ENCODE data around the gene LMNA. TPM values are rescaled to one million over a fixed set of nuclear protein-coding genes. Genes with fewer than 3 reads are reported as not detected.

The LMNA gene
- total and polyA plus RNA-seq, 10 donors, result 33.9 to 279 (median 110) TPM

Other genes with a start within 250 kb of the LMNA start
- 10 to 100 TPM; 48.1 to 66.2 (median 52.6) TPM for gene RIT1, start 203.4 kb upstream of the LMNA start, total RNA-seq
- gene RIT1, start 203.4 kb upstream of the LMNA start, polyA plus RNA-seq, result 10 to 100 TPM in 2 of 3 donors, 1 to 10 TPM in 1; 9.0 to 16.3 (median 10.2) TPM
- gene KHDC4, start 180.3 kb upstream of the LMNA start, total RNA-seq, result 10 to 100 TPM; 43.2 to 70.5 (median 59.3) TPM
- 10 to 100 TPM; 24.9 to 33.8 (median 29.3) TPM for gene KHDC4, start 180.3 kb upstream of the LMNA start, polyA plus RNA-seq
- gene RXFP4, start 173.1 kb upstream of the LMNA start, total RNA-seq, result under 1 TPM in 1 of 7 donors, not detected in 6; 0.88 TPM
- under 1 TPM in 1 of 3 donors, not detected in 2; 0.06 TPM for gene RXFP4, start 173.1 kb upstream of the LMNA start, polyA plus RNA-seq
- 100 to 1,000 TPM; 129 to 228 (median 192) TPM for gene ARHGEF2, start 136.2 kb upstream of the LMNA start, total RNA-seq
- gene ARHGEF2, start 136.2 kb upstream of the LMNA start, polyA plus RNA-seq, result 10 to 100 TPM; 45.1 to 83.0 (median 63.4) TPM
- 100 to 1,000 TPM; 152 to 254 (median 183) TPM for gene SSR2, start 93.8 kb upstream of the LMNA start, total RNA-seq
- 100 to 1,000 TPM; 198 to 291 (median 224) TPM for gene SSR2, start 93.8 kb upstream of the LMNA start, polyA plus RNA-seq
- gene UBQLN4, start 60.9 kb upstream of the LMNA start, total RNA-seq, result 10 to 100 TPM; 15.7 to 26.4 (median 21.2) TPM
- gene UBQLN4, start 60.9 kb upstream of the LMNA start, polyA plus RNA-seq, result 10 to 100 TPM; 11.2 to 18.0 (median 12.2) TPM
- 10 to 100 TPM; 29.5 to 53.3 (median 42.3) TPM for gene LAMTOR2, start 59.9 kb upstream of the LMNA start, total RNA-seq
- gene LAMTOR2, start 59.9 kb upstream of the LMNA start, polyA plus RNA-seq, result 100 to 1,000 TPM in 2 of 3 donors, 10 to 100 TPM in 1; 80.0 to 121 (median 107) TPM
- gene RAB25, start 53.6 kb upstream of the LMNA start, total RNA-seq, result under 1 TPM in 2 of 7 donors, not detected in 5; 0.50 to 0.70 TPM
- under 1 TPM; 0.28 to 0.61 (median 0.45) TPM for gene RAB25, start 53.6 kb upstream of the LMNA start, polyA plus RNA-seq
- gene MEX3A, start 32.2 kb upstream of the LMNA start, total RNA-seq, result under 1 TPM; 0.26 to 0.76 (median 0.38) TPM
- gene MEX3A, start 32.2 kb upstream of the LMNA start, polyA plus RNA-seq, result under 1 TPM; 0.11 to 0.17 (median 0.16) TPM
- gene SEMA4A, start 38.9 kb downstream of the LMNA start, total RNA-seq, result 10 to 100 TPM; 21.1 to 65.9 (median 37.7) TPM
- gene SEMA4A, start 38.9 kb downstream of the LMNA start, polyA plus RNA-seq, result 1 to 10 TPM; 7.1 to 9.3 (median 9.1) TPM
- gene SLC25A44, start 79.4 kb downstream of the LMNA start, total RNA-seq, result 10 to 100 TPM; 22.8 to 32.7 (median 29.0) TPM
- gene SLC25A44, start 79.4 kb downstream of the LMNA start, polyA plus RNA-seq, result 1 to 10 TPM; 4.8 to 8.4 (median 6.2) TPM
- 10 to 100 TPM; 43.8 to 74.0 (median 59.5) TPM for gene PMF1, start 98.3 kb downstream of the LMNA start, total RNA-seq
- 10 to 100 TPM; 66.3 to 97.6 (median 79.3) TPM for gene PMF1, start 98.3 kb downstream of the LMNA start, polyA plus RNA-seq
- 1 to 10 TPM; 1.8 to 6.0 (median 2.5) TPM for gene BGLAP, start 127.5 kb downstream of the LMNA start, total RNA-seq
- gene BGLAP, start 127.5 kb downstream of the LMNA start, polyA plus RNA-seq, result 1 to 10 TPM; 1.7 to 2.4 (median 2.4) TPM
- 1 to 10 TPM in 6 of 7 donors, under 1 TPM in 1; 0.94 to 4.0 (median 1.8) TPM for gene PAQR6, start 133.3 kb downstream of the LMNA start, total RNA-seq
- 1 to 10 TPM in 2 of 3 donors, under 1 TPM in 1; 0.80 to 2.3 (median 2.2) TPM for gene PAQR6, start 133.3 kb downstream of the LMNA start, polyA plus RNA-seq
- 10 to 100 TPM; 48.9 to 80.5 (median 70.8) TPM for gene SMG5, start 168.1 kb downstream of the LMNA start, total RNA-seq
- gene SMG5, start 168.1 kb downstream of the LMNA start, polyA plus RNA-seq, result 10 to 100 TPM; 14.9 to 33.6 (median 17.7) TPM
- 1 to 10 TPM; 2.6 to 6.8 (median 4.6) TPM for gene TMEM79, start 169.6 kb downstream of the LMNA start, total RNA-seq
- 1 to 10 TPM; 3.4 to 5.3 (median 3.8) TPM for gene TMEM79, start 169.6 kb downstream of the LMNA start, polyA plus RNA-seq
- 10 to 100 TPM; 25.5 to 54.4 (median 44.2) TPM for gene GLMP, start 181.0 kb downstream of the LMNA start, total RNA-seq
- gene GLMP, start 181.0 kb downstream of the LMNA start, polyA plus RNA-seq, result 10 to 100 TPM; 26.3 to 31.9 (median 30.6) TPM
- gene VHLL, start 184.6 kb downstream of the LMNA start, total RNA-seq, result not detected
- not detected for gene VHLL, start 184.6 kb downstream of the LMNA start, polyA plus RNA-seq
- gene CCT3, start 223.6 kb downstream of the LMNA start, total RNA-seq, result 100 to 1,000 TPM in 5 of 7 donors, 10 to 100 TPM in 2; 83.9 to 129 (median 104) TPM
- gene CCT3, start 223.6 kb downstream of the LMNA start, polyA plus RNA-seq, result 100 to 1,000 TPM in 2 of 3 donors, 10 to 100 TPM in 1; 73.7 to 113 (median 106) TPM
- not detected for gene TSACC, start 223.8 kb downstream of the LMNA start, total RNA-seq
- gene TSACC, start 223.8 kb downstream of the LMNA start, polyA plus RNA-seq, result 1 to 10 TPM in 2 of 3 donors, under 1 TPM in 1; 0.41 to 1.4 (median 1.3) TPM

Data from spleen (tissue), 10 donors.